CD4-positive, alpha-beta T cell treated with Interleukin-2 at 100 ng/mL for 4 hours (primary cell): ENCODE results near the gene PIAS1.
"Not testable (repeated sequence)": the region's sequence is repeated elsewhere in the genome, so short reads cannot be mapped to it uniquely, and the experiment has no call there.

Experiments used
- DNase-seq: peaks from one replicate; pipeline ENCODE4 v3.0.0-alpha.2; 2020; ENCODE audit warnings: low spot score

PIAS1 gene

GRCh38 chr15:68183616-68184315, 129.7 kb downstream of the PIAS1 start:
- DNase-seq, result no peak

- no peak for DNase-seq
Observed at GRCh38 chr15:68184616-68185480, 130.7 kb downstream of the PIAS1 start.

GRCh38 chr15:68186671-68187397, 132.7 kb downstream of the PIAS1 start:
- no peak for DNase-seq

DNA sequence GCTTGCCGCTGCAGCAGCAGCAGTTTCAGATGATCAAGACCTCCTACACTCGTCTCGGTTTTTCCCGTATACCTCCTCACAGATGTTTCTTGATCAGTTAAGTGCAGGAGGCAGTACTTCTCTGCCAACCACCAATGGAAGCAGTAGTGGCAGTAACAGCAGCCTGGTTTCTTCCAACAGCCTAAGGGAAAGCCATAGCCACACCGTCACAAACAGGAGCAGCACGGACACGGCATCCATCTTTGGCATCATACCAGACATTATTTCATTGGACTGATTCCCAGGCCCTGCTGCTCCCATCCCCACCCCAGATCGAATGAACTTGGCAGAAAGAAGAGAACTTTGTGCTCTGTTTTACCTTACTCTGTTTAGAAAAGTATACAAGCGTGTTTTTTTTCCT, 133.4 kb downstream of the PIAS1 start:
- no peak for DNase-seq

DNA sequence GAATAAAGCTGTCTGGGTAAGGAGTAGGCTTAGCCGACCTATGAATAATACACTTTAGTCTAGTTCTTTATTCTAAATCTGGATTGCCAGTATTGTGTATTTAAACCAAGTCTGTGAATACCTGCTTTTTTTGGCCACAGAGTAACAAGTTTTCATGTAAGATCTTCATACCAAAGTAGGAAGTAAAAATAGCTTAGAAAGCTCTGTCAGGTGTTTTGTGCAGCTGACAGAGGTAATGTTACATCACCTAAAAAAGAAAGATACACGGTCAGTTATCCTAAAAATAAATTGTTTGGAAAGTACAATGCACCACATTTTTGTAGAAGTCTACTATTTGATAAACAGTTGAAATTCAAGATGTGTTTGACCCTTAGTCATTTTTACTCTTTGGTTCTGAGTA, 134.5 kb downstream of the PIAS1 start:
- DNase-seq, result no peak

DNA sequence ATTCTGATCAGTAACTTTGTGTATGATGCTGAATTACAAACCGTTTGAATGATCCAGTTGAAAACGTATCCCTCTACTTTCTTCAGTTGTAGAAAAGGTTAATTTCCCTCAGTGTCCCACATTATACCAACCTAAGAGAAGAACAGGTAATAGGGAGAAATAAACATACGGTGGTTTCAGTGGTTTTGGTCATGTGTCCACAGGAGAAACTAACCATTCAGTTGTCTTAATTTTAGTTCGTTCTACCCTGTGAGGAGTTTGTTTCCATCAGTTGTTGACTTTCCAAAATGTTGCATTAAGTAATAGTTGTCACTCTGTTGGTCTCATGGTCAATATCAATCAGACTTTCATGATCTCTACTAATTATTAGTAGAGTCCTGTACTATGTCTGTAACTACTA, 135.9 kb downstream of the PIAS1 start:
- no peak for DNase-seq

DNA sequence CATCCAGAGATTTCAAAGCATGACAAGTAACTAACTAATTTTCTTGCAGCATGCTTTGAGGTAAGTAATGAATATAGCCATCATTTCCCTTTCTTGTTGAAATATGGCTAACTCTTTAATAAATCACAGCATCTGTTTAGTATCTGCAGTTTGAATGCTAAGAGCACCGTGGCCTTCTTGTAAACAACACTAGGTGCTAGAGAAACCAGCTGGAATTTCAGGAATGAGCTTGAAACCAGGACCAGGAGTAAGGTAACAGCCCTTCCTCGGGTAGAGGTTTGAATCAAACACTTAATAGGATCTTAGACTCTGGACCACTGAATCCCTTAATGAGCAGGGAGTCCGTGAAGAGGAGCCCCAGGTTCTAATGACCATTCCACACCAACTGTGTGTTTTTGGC, 137.4 kb downstream of the PIAS1 start:
- no peak for DNase-seq

- no peak for DNase-seq
Observed at GRCh38 chr15:68192117-68192516, 138.0 kb downstream of the PIAS1 start.

- DNase-seq, result no peak
Observed at GRCh38 chr15:68192804-68193486, 138.8 kb downstream of the PIAS1 start.

GRCh38 chr15:68195336-68196112, 141.4 kb downstream of the PIAS1 start:
- DNase-seq, result no peak

- no peak for DNase-seq
Observed at GRCh38 chr15:68196445-68197169, 142.5 kb downstream of the PIAS1 start.

- DNase-seq, result no peak
Observed at GRCh38 chr15:68197170-68197492, 143.0 kb downstream of the PIAS1 start.

DNA sequence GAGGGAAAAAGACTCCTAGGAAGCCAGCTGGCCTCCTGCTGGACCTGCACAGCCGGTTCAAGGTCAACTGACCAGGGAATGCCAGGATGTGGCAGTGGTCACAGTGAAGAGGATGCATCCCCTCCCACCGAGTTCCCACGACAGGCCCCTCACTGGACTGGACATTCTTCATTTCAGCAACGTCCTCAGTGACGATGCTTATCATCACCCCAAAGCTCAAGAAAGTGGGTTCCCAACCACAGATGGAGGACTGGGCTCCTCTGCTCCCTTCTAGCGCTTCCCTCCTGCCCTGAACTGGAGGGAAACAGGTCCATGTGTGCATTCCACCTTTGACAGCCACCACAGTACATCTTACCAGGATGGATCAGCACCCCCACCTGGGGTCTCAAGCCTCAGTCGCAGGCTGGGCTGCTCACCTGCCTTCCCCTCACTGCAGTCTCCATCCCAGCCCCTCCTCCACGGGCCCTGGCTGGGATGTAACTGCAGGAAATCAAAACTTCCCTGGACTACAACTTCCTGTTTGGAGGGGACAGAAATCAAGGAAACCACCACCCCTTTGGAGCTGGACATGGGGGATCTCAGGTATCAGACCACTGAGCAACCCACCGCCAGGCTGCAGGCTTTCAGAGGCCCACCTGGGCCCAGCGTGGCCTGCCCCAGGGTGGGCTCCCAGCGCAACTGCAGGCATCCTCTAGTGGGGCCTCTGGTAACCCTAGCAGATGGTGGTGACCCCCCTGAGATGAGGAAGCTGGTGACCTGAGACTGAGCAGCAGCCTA, 143.7 kb downstream of the PIAS1 start:
- no peak for DNase-seq

DNA sequence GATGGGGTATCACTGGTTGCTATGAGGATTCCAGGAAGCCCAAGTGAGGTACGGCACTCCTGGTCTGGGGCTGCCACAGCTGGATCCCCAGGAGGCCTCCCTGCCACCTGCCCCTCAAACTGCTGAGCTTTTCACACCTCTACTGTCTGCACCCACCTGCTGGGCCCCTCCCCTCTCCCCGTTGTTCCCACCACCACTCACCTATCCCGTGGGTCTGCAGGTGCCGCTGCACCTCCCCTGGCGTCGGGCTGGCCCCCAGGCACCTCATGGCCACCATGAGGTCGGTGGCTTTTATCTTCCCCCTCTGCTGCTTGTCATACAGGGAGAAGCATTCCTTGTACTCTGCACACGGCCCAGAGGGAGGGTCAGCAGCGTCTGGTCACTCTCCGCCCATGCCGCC, 145.2 kb downstream of the PIAS1 start:
- DNase-seq, result no peak

- no peak for DNase-seq
Observed at GRCh38 chr15:68200016-68200861, 146.1 kb downstream of the PIAS1 start.

DNA sequence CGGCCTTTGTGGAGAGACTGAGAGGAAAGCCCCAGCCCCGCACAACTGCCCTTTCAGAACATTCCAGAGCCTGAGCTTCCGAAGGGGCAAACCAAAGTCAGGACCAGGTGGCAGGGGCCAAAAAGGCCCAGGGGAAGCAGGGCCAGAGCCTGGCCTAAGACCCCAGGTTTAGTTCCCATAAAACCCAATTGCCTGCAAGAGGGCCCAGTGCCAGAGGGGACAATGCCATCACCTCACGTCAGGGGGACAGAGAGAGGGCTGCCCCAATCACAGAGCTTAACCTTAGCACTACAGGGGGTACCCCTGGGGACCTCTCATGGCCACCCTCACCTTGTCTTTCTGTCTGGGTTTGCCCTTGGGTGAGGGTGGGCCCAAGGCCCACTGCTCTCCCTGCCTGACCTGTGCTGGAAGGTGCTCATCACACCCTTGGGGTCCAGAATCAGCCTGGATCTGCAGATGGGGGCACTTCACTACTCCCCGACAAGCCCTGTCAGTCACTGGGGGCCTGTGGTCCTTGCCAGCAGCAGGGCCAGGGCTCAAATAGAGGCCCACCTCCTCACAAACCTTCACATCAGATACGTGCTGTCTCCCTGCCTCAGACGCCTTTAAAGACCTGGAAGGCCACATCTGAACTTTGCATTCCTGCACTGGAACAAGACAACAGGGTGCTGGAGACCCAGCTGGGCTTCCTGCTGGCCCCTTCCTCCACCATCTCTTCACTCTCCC, 147.2 kb downstream of the PIAS1 start:
- DNase-seq, result no peak

- no peak for DNase-seq
Observed at GRCh38 chr15:68201879-68202261, 147.8 kb downstream of the PIAS1 start.

DNA sequence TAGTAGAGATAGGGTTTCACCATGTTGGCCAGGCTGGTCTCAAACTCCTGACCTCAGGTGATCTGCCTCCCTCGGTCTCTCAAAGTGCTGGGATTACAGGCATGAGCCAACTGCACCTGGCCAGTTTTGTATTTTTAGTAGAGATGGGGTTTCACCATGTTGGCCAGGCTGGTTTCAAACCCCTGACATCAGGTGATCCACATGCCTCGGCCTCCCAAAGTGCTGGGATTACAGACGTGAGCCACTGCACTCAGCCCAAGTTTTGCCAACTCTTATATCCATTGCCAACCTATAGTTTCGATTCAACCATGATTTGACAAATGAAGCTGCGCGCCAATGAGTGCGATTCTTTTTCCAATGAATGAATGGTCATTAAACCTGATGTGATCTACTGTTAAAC, 148.9 kb downstream of the PIAS1 start:
- DNase-seq, result not testable (repeated sequence)

DNA sequence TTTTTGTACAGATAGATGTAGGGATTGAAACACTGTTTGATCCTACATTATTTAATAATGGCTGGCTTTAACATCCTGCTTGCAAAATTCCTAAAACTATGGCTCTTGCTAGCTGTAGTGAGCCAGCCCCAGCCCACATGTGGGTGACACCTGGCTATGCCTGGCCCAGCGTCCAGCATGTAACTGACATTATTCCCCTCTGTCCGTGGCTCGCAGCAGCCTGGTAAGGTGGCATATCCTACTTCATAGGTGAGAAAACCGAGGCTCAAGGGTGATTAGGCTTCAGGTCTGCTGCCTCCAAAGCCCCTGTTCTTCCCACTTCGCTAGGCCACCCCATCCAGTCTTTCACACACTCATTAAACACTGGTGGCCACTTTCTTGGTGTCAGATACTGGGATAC, 149.4 kb downstream of the PIAS1 start:
- DNase-seq, result no peak
